ENCODE measurements around the gene CR1L.

GRCh38 chr1:207648334-207649209, 3.6 kb downstream of the CR1L start:
- no peak for TF ChIP-seq CTCF (IDR thresholded peaks at IDR 0.05)
- no peak for TF ChIP-seq EZH2 (IDR thresholded peaks at IDR 0.05)
